Activated B cell treated with CpG ODN at 0.5 μM for 24 hours (primary cell): ENCODE measurements around the gene DSG4. TPM values are rescaled to one million over a fixed set of nuclear protein-coding genes. Genes with fewer than 3 reads are reported as not detected.

Experiments used
- ATAC-seq: fragments of 200-7000 bp; cut with Tn5 transposase; one replicate; pipeline ENCODE4 v1.10.0; 2021; ENCODE audit warnings: low read depth, mild to moderate bottlenecking, moderate library complexity
- CTCF ChIA-PET: fragments of 350-600 bp; sonication (Branson Sonifier 250); formaldehyde crosslinking; loops from one replicate; lab custom pipeline; 2021; ENCODE audit warnings: antibody characterized with exemption; lab: Charles Lee
- POLR2A ChIA-PET: fragments of 350-600 bp; sonication (Branson Sonifier 250); formaldehyde crosslinking; loops from one replicate; lab custom pipeline; 2021; ENCODE audit warnings: antibody characterized with exemption; lab: Charles Lee
- DNase-seq: peaks from one replicate; pipeline ENCODE4 v3.0.0; 2022
- H3K27ac Mint-ChIP-seq: one replicate; pipeline ENCODE4 v1.8.0; 2020; ENCODE audit warnings: mixed read lengths
- H3K27me3 Mint-ChIP-seq: one replicate; pipeline ENCODE4 v1.8.0; 2021; ENCODE audit warnings: mixed read lengths
- H3K36me3 Mint-ChIP-seq: one replicate; pipeline ENCODE4 v1.8.0; 2021; ENCODE audit warnings: low read depth, mixed read lengths
- H3K4me1 Mint-ChIP-seq: one replicate; pipeline ENCODE4 v1.8.0; 2021; ENCODE audit warnings: mixed read lengths
- H3K4me3 Mint-ChIP-seq: one replicate; pipeline ENCODE4 v1.8.0; 2020; ENCODE audit warnings: mild to moderate bottlenecking, mixed read lengths
- H3K9me3 Mint-ChIP-seq: one replicate; pipeline ENCODE4 v1.8.0; 2020; ENCODE audit warnings: mixed read lengths
- CTCF ChIP-seq: fragments of 200-600 bp; IDR thresholded peaks from one replicate; pipeline ENCODE4 v1.8.0; 2022; ENCODE audit warnings: antibody characterized with exemption, mild to moderate bottlenecking
- intact Hi-C: fragments of 100-400 bp; cut with micrococcal nuclease; formaldehyde crosslinking; loops from one replicate; pipeline ENCODE4 v1.15.1; 2024
- total RNA-seq: library from RNA; stranded (reverse); gene quantifications from 2 replicates; pipeline ENCODE4 v1.2.3, GENCODE V29; 2022

Gene DSG4
- total RNA-seq, 1 donor from 2014 or later: not detected

- POLR2A ChIA-PET: no interaction called here
- Mint-ChIP-seq H3K27ac (no peak overlapping the region), H3K4me1 (no peaks in the 10 kb centered on the region), H3K36me3 (no peaks in the 10 kb centered on the region), H3K4me3 (no peak overlapping the region), H3K27me3 (no peaks in the 10 kb centered on the region), H3K9me3 (no peaks in the 10 kb centered on the region)
- no peak for TF ChIP-seq CTCF
- intact Hi-C loops: no loop called here
- ATAC-seq (no peak), DNase-seq (no peak)
- CTCF ChIA-PET: no interaction called here
These were observed 21.6 kb downstream of the DSG4 start for GRCh38 chr18:31398191-31398590.

- no peaks in the 10 kb centered on the region for H3K27me3 Mint-ChIP-seq
- ATAC-seq (no peak), DNase-seq (no peak)
- no peaks in the 10 kb centered on the region for H3K9me3 Mint-ChIP-seq
- ChIA-PET POLR2A (no interaction called here), CTCF (no interaction called here)
- intact Hi-C loops: no loop called here
- H3K4me1 Mint-ChIP-seq: no peaks in the 10 kb centered on the region
- H3K4me3 Mint-ChIP-seq: no peak overlapping the region
- no peak overlapping the region for H3K27ac Mint-ChIP-seq
- TF ChIP-seq CTCF: no peak
- H3K36me3 Mint-ChIP-seq: no peaks in the 10 kb centered on the region
These were observed 22.9 kb downstream of the DSG4 start for GRCh38 chr18:31399306-31400032.

- no peak overlapping the region for H3K4me3 Mint-ChIP-seq
- CTCF ChIA-PET: no interaction called here
- intact Hi-C loops: no loop called here
- DNase-seq (no peak), ATAC-seq (no peak)
- no peaks in the 10 kb centered on the region for H3K36me3 Mint-ChIP-seq
- H3K27ac Mint-ChIP-seq: no peak overlapping the region
- no peaks in the 10 kb centered on the region for H3K4me1 Mint-ChIP-seq
- POLR2A ChIA-PET: no interaction called here
- no peak for TF ChIP-seq CTCF
- H3K9me3 Mint-ChIP-seq: no peaks in the 10 kb centered on the region
- no peaks in the 10 kb centered on the region for H3K27me3 Mint-ChIP-seq
These were observed 24.8 kb downstream of the DSG4 start for GRCh38 chr18:31401156-31402025.

- no peak for ATAC-seq
- POLR2A ChIA-PET: no interaction called here
- DNase-seq: no peak
- CTCF ChIA-PET: no interaction called here
- no peaks in the 10 kb centered on the region for H3K4me1 Mint-ChIP-seq
- no peak overlapping the region for H3K4me3 Mint-ChIP-seq
- no peak for TF ChIP-seq CTCF
- no peaks in the 10 kb centered on the region for H3K9me3 Mint-ChIP-seq
- H3K27ac Mint-ChIP-seq: no peak overlapping the region
- no peaks in the 10 kb centered on the region for H3K36me3 Mint-ChIP-seq
- H3K27me3 Mint-ChIP-seq: no peaks in the 10 kb centered on the region
- intact Hi-C loops: no loop called here
These were observed 25.4 kb downstream of the DSG4 start for GRCh38 chr18:31402026-31402373.

- H3K27ac Mint-ChIP-seq: no peak overlapping the region
- H3K9me3 Mint-ChIP-seq: no peaks in the 10 kb centered on the region
- CTCF ChIA-PET: no interaction called here
- no peaks in the 10 kb centered on the region for H3K27me3 Mint-ChIP-seq
- no peak overlapping the region for H3K4me3 Mint-ChIP-seq
- no peaks in the 10 kb centered on the region for H3K36me3 Mint-ChIP-seq
- H3K4me1 Mint-ChIP-seq: no peaks in the 10 kb centered on the region
- DNase-seq (no peak), ATAC-seq (no peak)
- TF ChIP-seq CTCF: no peak
- intact Hi-C loops: no loop called here
- POLR2A ChIA-PET: no interaction called here
These were observed 26.8 kb downstream of the DSG4 start for GRCh38 chr18:31403409-31403808.
